NT2/D1 (cell line): ENCODE measurements around the gene TNFAIP2.
"Not testable (repeated sequence)": the region's sequence is repeated elsewhere in the genome, so short reads cannot be mapped to it uniquely, and the experiment has no call there.

Experiments used
- DNase-seq: peaks from one replicate; pipeline ENCODE4 v3.0.0-alpha.2; 2011; ENCODE audit warnings: low read depth, low spot score
- H3K27me3 ChIP-seq: 2 replicates; pipeline ENCODE4 v1.6.0; 2011; ENCODE audit warnings: mild to moderate bottlenecking; ENCODE audit not compliant: insufficient read length, insufficient read depth
- H3K36me3 ChIP-seq: 2 replicates; pipeline ENCODE4 v1.6.1; 2011; ENCODE audit warnings: mild to moderate bottlenecking, low read length, mixed read lengths; ENCODE audit not compliant: insufficient read depth, insufficient read length
- H3K4me1 ChIP-seq: 2 replicates; pipeline ENCODE4 v1.5.1; 2011; ENCODE audit not compliant: insufficient read depth, insufficient read length
- H3K4me3 ChIP-seq: 2 replicates; pipeline ENCODE4 v1.5.1; 2011; ENCODE audit warnings: low read depth; ENCODE audit not compliant: insufficient read length
- H3K9ac ChIP-seq: 2 replicates; pipeline ENCODE4 v1.6.0; 2011; ENCODE audit warnings: low read depth; ENCODE audit not compliant: insufficient read length
- H3K9me3 ChIP-seq: 2 replicates; pipeline ENCODE4 v1.5.1; 2011; ENCODE audit warnings: mild to moderate bottlenecking, low read length; ENCODE audit not compliant: insufficient read depth
- SUZ12 ChIP-seq: IDR thresholded peaks from 2 replicates; pipeline ENCODE4 v1.6.1; 2011; ENCODE audit not compliant: insufficient read length, insufficient read depth; ENCODE audit errors: extremely low read depth
- YY1 ChIP-seq: IDR thresholded peaks from 2 replicates; pipeline ENCODE4 v1.6.1; 2011; ENCODE audit not compliant: insufficient read length, insufficient read depth
- ZNF274 ChIP-seq: IDR thresholded peaks from 2 replicates; pipeline ENCODE4 v1.6.1; 2011; ENCODE audit warnings: mild to moderate bottlenecking, low read depth, low read length

TNFAIP2 gene

DNA sequence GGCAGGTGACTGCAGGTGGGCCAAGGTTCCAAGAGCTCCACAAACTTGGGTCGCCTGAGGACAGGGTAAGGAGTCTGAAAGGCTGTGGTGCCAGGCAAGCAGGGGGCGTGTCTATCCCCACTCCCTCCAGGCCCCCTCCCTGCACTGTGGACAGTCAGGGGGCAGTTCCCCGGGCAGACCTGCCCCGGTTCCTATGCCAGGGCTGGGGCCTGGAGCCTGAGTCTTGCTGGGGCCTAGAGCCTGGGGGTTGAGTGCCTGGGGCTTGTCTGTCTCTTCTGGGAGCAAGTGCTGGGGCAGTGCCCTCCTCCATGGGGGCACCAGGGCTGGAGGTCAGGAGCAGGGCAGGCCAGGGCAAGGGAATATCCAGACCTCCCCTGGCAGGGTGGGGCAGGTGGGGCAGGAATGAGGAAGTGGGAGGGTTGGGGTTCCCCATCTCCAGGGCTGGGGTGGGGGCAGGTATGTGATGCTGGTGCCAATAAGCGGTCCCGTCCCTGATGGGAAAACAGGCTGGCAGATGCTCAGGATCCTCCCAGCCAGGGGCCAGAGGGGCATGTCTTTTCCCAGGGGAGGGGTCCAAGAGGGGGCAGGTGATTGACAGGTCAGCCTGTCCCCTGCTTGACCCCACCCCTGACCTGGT lies 11.9 kb upstream of the TNFAIP2 start:
- TF ChIP-seq YY1 (no peak), ZNF274 (no peak), SUZ12 (no peak)
- H3K27me3 ChIP-seq: no peaks in the 10 kb centered on the region
- no peaks in the 10 kb centered on the region for H3K36me3 ChIP-seq
- no peak for DNase-seq
- H3K4me3 ChIP-seq: no peak overlapping the region
- peak overlapping the region; percentile 44 for H3K9ac ChIP-seq
- H3K4me1 ChIP-seq: peaks cover 33% of the 10 kb centered on the region
- no peaks in the 10 kb centered on the region for H3K9me3 ChIP-seq

DNA sequence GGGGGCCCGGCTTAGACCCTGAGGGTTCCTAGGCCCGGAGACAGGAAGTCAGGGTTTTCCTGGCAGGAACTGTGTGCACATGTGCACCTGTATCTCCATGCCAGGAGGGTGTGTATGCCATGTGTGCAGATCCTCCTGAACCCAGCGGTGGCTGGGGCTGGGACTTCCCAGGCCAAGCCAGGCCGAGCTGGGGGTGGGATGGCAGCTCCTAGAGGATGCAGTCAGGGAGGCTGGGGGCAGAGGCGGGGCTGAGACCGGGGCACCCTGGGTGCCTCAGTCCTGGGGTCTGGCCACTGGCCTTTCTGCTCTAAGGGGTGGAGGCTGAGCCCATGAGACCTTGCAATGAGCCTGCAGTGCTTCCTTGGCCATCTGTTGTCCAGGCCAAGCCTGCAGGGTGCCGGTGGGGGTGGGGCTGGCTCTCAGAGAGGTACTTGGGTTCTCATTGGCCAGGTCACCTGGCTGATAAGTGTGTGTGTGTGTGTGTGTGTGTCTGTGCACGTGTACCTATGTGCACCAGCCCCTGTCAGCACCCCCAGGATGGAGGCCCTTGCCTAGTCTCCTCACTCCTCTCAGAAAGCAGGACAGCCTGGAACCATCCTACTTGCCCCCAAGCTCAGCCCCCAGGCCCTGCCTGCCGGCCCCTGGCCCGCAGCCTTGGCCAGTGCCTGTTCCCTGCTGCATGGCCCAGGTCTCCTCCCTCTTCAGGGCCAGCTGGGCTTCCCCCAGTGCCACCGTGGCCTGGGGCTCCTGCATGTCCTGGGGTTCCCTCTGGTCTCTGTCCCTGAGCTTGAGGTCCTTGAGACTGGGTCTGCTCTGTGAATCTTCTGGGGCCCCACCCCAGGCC lies 10.6 kb upstream of the TNFAIP2 start:
- Histone ChIP-seq H3K9me3 (no peaks in the 10 kb centered on the region), H3K9ac (peak overlapping the region; percentile 32), H3K4me1 (peaks cover 30% of the 10 kb centered on the region), H3K36me3 (no peaks in the 10 kb centered on the region), H3K27me3 (no peaks in the 10 kb centered on the region), H3K4me3 (no peak overlapping the region)
- no peak for DNase-seq
- TF ChIP-seq YY1 (no peak), SUZ12 (no peak), ZNF274 (no peak)

DNA sequence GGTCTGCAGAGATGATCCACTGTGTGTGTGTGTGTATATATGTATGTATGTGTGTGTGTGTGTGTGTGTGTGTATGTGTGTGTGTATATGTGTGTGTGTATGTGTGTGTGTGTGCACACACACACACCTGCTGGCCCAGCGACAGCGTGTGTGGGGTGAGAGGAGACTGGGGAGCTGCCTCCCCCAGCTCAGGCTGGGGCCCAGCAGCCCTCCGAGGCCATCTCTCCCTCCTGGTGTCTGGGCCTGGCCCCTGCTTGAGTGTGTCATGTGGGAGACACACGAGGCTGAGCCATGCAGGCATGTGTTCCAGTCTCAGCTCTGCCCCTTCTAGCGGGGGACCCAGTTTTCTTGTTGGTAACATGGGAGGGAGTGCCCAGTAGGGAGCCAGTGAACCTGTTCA lies 10.0 kb upstream of the TNFAIP2 start:
- no peak for DNase-seq
- no peak for TF ChIP-seq SUZ12
- no peak for TF ChIP-seq ZNF274
- TF ChIP-seq YY1: no peak
- Histone ChIP-seq H3K9ac (no peak overlapping the region), H3K9me3 (no peaks in the 10 kb centered on the region), H3K4me1 (peaks cover 25% of the 10 kb centered on the region), H3K4me3 (no peak overlapping the region), H3K27me3 (no peaks in the 10 kb centered on the region), H3K36me3 (no peaks in the 10 kb centered on the region)

DNA sequence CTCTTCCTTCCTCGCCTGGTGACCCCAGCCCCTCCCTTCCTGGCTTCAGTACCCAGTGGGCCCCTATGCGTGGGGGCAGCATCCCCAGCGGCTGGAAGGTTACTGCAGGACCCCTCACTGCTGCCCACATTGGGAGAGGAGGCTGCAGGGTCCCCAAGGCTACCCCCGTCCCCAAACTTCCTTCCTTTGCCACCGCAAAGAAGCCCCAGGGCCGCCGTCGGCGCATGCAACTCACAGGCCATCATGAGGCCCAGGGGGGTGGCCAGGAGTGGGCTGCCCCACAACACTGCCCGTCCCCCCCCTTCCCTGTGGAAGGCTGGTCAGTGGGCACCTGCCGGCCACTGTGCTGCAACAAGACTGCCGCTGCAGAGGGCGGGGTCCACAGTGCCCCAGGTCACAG lies 9.5 kb upstream of the TNFAIP2 start:
- no peak overlapping the region for H3K9ac ChIP-seq
- no peak overlapping the region for H3K4me3 ChIP-seq
- no peaks in the 10 kb centered on the region for H3K9me3 ChIP-seq
- peaks cover 25% of the 10 kb centered on the region for H3K4me1 ChIP-seq
- DNase-seq: no peak
- H3K27me3 ChIP-seq: no peaks in the 10 kb centered on the region
- TF ChIP-seq SUZ12: no peak
- TF ChIP-seq ZNF274: no peak
- no peak for TF ChIP-seq YY1
- H3K36me3 ChIP-seq: no peaks in the 10 kb centered on the region

DNA sequence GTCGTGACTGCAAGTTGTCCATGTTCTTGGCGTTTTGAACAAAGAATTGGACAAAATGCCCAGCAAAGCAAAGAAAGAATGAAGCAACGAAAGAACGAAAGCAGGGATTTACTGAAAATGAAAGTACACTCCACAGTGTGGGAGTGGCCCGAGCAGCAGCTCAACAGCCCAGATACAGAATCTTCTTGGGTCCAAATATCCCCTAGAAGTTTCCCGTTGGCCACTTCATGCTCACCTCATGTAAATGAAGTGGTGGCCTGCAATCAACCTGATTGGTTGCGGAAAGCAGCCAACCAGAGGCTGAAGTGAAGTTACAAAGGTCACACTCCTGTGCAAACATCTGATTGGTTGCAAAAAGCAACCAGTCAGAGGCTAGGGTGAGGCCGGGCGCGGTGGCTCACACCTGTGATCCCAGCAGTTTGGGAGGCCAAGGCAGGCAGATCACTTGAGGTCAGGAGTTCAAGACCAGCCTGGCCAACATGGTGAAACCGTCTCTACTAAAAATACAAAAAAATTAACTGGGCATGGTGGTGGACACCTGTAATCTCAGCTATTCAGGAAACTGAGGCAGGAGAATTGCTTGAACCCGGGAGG lies 8.1 kb upstream of the TNFAIP2 start:
- H3K36me3 ChIP-seq, H3K9me3 ChIP-seq, H3K9ac ChIP-seq, DNase-seq, H3K27me3 ChIP-seq, H3K4me3 ChIP-seq: not testable (repeated sequence)
- peaks cover 25% of the 10 kb centered on the region for H3K4me1 ChIP-seq

DNA sequence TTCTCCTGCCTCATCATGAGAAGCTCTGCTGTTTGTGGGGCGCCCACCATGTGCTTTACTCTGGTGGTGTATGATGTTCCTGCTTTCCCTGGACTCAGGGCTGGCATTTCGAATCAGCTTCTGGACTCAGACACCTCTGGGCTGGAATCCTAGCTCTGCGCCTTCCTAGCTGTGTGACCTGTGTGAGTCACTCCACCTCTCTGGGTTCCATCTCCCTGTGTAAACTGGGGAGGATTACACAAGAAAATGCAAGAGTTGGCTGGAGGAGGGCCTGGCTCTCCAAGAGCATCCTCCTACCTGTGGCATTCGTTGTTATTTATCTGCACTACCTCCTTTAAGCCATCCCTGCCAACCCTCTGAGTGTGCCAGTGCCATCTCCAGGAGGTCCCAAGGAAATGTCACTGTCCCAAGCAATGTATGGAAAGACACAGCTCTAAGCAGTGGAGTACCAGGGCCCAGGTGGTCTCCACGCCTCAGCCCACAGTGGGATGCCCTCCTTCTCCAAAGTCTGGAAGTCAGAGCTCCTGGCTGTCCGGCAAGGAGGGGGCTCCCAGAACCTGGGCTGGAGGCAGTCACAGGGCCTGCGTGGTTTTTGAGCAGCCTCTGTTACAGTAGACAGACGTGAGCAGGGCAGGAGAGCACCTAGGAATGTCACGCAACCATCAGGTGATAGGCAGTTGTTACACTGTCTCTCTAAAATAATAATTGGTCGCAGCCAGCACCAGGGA lies 7.3 kb upstream of the TNFAIP2 start:
- Histone ChIP-seq H3K9ac (no peak overlapping the region), H3K36me3 (no peaks in the 10 kb centered on the region), H3K9me3 (no peaks in the 10 kb centered on the region), H3K4me1 (peaks cover 21% of the 10 kb centered on the region), H3K4me3 (no peak overlapping the region), H3K27me3 (no peaks in the 10 kb centered on the region)
- TF ChIP-seq ZNF274 (no peak), SUZ12 (no peak), YY1 (no peak)
- no peak for DNase-seq

DNA sequence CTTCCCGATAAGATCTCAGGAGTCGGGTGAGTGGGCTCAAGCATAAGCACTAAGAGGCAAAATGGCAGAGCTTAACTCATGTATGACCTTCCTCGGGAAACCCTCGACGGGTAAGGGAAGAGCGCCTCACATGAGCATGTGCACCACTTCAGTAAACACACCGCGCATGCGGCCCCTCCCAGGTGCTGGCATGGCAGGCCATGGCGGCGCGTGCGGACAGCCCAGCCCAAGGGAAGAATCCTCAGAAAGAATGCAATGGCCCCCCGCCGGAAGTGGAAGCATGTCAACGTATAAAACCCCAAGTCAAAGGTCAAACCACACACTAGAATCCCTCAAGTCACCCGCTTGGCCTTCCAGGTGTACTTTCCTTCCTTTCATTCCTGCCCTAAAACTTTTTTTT lies 6.6 kb upstream of the TNFAIP2 start:
- no peak for DNase-seq
- TF ChIP-seq SUZ12 (no peak), ZNF274 (no peak), YY1 (no peak)
- Histone ChIP-seq H3K4me3 (no peak overlapping the region), H3K27me3 (no peaks in the 10 kb centered on the region), H3K9ac (no peak overlapping the region), H3K4me1 (peaks cover 21% of the 10 kb centered on the region), H3K36me3 (no peaks in the 10 kb centered on the region), H3K9me3 (no peaks in the 10 kb centered on the region)

DNA sequence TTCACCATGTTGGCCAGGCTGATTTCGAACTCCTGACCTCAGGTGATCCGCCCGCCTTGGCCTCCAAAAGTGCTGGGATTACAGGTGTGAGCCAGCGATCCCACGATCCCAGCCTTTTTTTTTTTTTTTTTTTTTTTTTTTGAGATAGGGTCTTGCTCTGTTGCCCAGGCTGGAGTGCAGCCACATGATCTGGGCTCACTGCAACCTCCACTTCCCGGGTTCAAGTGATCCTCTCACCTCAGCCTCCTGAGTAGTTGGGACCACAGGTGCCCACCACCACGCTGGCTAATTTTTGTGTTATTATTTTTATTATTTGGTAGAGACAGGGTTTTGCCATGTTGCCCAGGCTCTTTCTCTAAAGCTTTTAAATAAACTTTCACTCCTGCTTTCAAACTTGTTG lies 5.8 kb upstream of the TNFAIP2 start:
- H3K4me1 ChIP-seq: peaks cover 16% of the 10 kb centered on the region
- not testable (repeated sequence) for H3K4me3 ChIP-seq, H3K9me3 ChIP-seq, H3K36me3 ChIP-seq, H3K27me3 ChIP-seq, DNase-seq, H3K9ac ChIP-seq
